ENCODE data around the gene ACADS.

DNA sequence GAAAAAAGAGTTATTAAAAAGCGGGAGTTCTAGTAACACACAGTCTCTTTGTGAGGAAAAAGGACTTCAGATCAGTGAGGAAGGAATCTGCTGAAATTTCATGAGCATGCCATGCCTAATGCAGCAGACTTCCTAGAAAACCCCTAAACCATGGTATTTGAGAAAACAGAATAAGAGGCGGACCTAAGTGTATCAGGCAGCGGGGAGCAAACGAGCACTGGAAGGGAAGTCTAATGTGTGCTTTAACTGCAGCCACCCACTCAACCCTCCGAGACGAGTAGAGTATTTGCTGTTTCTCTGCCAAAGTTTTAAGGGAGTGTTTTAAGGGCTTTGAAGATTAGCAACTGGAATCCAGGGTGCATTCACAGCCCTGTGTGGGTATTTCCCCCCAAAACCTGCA, 36.5 kb downstream of the ACADS start:
- TF ChIP-seq GATA2 (IDR thresholded peaks at IDR 0.05; ENCODE audit: low read depth, low read length) (no peak), GATA3 (IDR thresholded peaks at IDR 0.05; ENCODE audit: low read depth, low read length) (no peak)

Data from SH-SY5Y (cell line).